Measurements from ENCODE around the gene TSC1.
A peak's percentile ranks its signal among the peaks of the same experiment; 100 is the strongest.

Gene TSC1

DNA sequence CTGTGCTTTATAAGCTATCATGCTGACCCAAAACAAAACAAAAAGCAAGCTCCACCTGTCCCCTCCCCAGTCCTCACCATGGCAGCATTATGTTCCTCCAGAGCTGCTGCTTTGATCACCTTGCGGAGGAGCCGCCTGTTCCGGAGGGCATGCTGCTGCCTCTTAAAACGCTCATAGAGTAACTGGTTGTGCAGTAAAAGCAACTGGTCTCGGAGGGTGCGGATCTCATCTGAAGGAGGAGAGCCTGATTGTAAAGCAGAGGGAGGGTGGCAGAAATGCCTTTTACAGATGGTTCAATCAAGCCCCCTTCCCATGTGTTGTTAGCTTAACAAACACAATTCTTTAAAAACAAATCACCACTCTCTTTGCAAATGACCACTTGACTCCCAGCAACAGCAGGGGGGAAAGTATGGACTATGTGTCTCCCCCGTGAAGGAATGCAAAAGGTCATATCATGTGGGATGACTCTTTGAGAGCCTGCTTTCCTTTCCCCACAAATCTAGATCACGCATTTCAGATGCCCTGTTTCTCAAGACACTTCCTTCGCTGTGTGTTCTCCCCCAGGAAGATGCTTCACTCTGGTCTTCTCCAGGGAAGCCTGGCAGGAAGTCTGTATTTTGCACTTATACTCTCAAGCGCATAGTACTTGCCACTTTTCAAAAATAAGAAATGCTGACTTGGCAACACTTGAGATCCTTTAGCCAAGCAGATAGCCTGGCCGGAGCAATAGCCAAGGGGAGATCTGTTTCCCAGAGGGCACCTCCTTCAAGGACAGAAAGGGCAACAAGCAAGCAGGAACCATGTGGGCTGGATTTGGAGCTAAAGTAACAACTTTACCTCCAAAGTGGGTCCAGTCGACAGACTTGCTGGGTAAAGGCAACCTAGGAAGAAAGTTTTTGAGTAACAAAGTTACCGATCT is 40.6 kb downstream of the TSC1 start:
- no peak for DNase-seq
- TF ChIP-seq EZH2phosphoT487 (IDR thresholded peaks at IDR 0.05; ENCODE audit: low read length) (no peak), EZH2 (optimal IDR thresholded peaks at IDR 0.05; ENCODE audit: low read depth, low read length) (no peak)
- TF ChIP-seq, protein P1, sequence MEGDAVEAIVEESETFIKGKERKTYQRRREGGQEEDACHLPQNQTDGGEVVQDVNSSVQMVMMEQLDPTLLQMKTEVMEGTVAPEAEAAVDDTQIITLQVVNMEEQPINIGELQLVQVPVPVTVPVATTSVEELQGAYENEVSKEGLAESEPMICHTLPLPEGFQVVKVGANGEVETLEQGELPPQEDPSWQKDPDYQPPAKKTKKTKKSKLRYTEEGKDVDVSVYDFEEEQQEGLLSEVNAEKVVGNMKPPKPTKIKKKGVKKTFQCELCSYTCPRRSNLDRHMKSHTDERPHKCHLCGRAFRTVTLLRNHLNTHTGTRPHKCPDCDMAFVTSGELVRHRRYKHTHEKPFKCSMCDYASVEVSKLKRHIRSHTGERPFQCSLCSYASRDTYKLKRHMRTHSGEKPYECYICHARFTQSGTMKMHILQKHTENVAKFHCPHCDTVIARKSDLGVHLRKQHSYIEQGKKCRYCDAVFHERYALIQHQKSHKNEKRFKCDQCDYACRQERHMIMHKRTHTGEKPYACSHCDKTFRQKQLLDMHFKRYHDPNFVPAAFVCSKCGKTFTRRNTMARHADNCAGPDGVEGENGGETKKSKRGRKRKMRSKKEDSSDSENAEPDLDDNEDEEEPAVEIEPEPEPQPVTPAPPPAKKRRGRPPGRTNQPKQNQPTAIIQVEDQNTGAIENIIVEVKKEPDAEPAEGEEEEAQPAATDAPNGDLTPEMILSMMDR (IDR thresholded peaks at IDR 0.05; ENCODE audit: low read length) = no peak
- Histone ChIP-seq H4K20me1 (ENCODE audit: insufficient read depth, low read length) (no peaks in the 10 kb centered on the region), H3K36me3 (replicated peaks; ENCODE audit: insufficient read depth, low read length) (no peaks in the 10 kb centered on the region), H3K4me1 (ENCODE audit: low read length) (no peaks in the 10 kb centered on the region), H2AFZ (ENCODE audit: low read length) (no peak overlapping the region), H3K27ac (ENCODE audit: low read length) (no peak overlapping the region), H3K4me2 (ENCODE audit: low read depth, low read length) (no peak overlapping the region), H3K27me3 (replicated peaks; ENCODE audit: insufficient read depth, low read length) (no peaks in the 10 kb centered on the region), H3K9ac (ENCODE audit: low read length) (no peak overlapping the region), H3K9me3 (replicated peaks; ENCODE audit: insufficient read depth, low read length) (no peaks in the 10 kb centered on the region), H3K79me2 (ENCODE audit: low read length) (no peaks in the 10 kb centered on the region), H3F3A (ENCODE audit: insufficient read depth, low read length) (no peaks in the 10 kb centered on the region; the same call in 1 of the 2 replicates), H3K4me3 (ENCODE audit: low read length) (no peak overlapping the region), H3K9me2 (replicated peaks; ENCODE audit: insufficient read depth, low read length) (no peaks in the 10 kb centered on the region)

- Histone ChIP-seq H3K4me2 (ENCODE audit: low read depth, low read length) (no peak overlapping the region), H3K9me2 (replicated peaks; ENCODE audit: insufficient read depth, low read length) (no peaks in the 10 kb centered on the region), H3K4me1 (ENCODE audit: low read length) (no peaks in the 10 kb centered on the region), H3K27me3 (replicated peaks; ENCODE audit: insufficient read depth, low read length) (no peaks in the 10 kb centered on the region), H3K36me3 (replicated peaks; ENCODE audit: insufficient read depth, low read length) (no peaks in the 10 kb centered on the region), H3K9me3 (replicated peaks; ENCODE audit: insufficient read depth, low read length) (no peaks in the 10 kb centered on the region), H3K4me3 (ENCODE audit: low read length) (no peak overlapping the region), H3K27ac (ENCODE audit: low read length) (no peak overlapping the region), H4K20me1 (ENCODE audit: insufficient read depth, low read length) (no peaks in the 10 kb centered on the region), H3K79me2 (ENCODE audit: low read length) (no peaks in the 10 kb centered on the region), H2AFZ (ENCODE audit: low read length) (no peak overlapping the region), H3F3A (ENCODE audit: insufficient read depth, low read length) (no peaks in the 10 kb centered on the region; the same call in 1 of the 2 replicates), H3K9ac (ENCODE audit: low read length) (no peak overlapping the region)
- peak; percentile 79 for DNase-seq
- no peak for TF ChIP-seq EZH2 (optimal IDR thresholded peaks at IDR 0.05; ENCODE audit: low read depth, low read length)
- TF ChIP-seq, protein P1 (IDR thresholded peaks at IDR 0.05; ENCODE audit: low read length) = peak; percentile 93
These were observed 42.3 kb downstream of the TSC1 start for GRCh38 chr9:132901858-132902831.

DNA sequence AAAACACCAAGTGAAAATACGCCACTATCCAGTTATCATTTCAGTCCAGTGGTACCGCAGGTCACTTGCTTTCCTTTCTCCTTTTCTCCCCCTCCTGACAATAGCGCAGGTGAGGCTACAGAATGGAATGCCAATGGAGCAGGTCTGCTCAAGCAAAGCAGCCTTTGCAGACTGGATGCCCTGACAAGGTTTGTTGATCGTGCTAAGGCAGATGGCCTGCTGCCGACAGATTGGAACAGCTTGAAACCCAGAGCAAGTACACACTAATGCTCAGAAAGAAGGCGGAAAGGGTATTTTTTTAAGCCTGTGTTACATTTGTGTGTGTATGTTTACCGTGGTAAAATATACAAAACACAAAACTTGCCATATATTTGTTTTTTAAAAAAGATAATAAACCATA is 46.4 kb downstream of the TSC1 start:
- Histone ChIP-seq H3K27ac (ENCODE audit: low read length) (no peak overlapping the region), H3K9me3 (replicated peaks; ENCODE audit: insufficient read depth, low read length) (no peaks in the 10 kb centered on the region), H3K4me3 (ENCODE audit: low read length) (no peak overlapping the region), H3K9me2 (replicated peaks; ENCODE audit: insufficient read depth, low read length) (no peaks in the 10 kb centered on the region), H3F3A (ENCODE audit: insufficient read depth, low read length) (no peaks in the 10 kb centered on the region), H3K4me1 (ENCODE audit: low read length) (no peaks in the 10 kb centered on the region), H4K20me1 (ENCODE audit: insufficient read depth, low read length) (no peaks in the 10 kb centered on the region), H3K27me3 (replicated peaks; ENCODE audit: insufficient read depth, low read length) (no peaks in the 10 kb centered on the region), H3K36me3 (replicated peaks; ENCODE audit: insufficient read depth, low read length) (no peaks in the 10 kb centered on the region; the same call in 1 of the 2 replicates), H3K4me2 (ENCODE audit: low read depth, low read length) (no peak overlapping the region), H2AFZ (ENCODE audit: low read length) (no peak overlapping the region), H3K9ac (ENCODE audit: low read length) (no peak overlapping the region), H3K79me2 (ENCODE audit: low read length) (no peaks in the 10 kb centered on the region)
- DNase-seq = no peak
- TF ChIP-seq EZH2phosphoT487 (IDR thresholded peaks at IDR 0.05; ENCODE audit: low read length) (no peak), EZH2 (optimal IDR thresholded peaks at IDR 0.05; ENCODE audit: low read depth, low read length) (no peak)
- TF ChIP-seq, protein P1 (IDR thresholded peaks at IDR 0.05; ENCODE audit: low read length) = no peak
